ENCODE results near the gene KCNN3. TPM values are rescaled to one million over a fixed set of nuclear protein-coding genes. Genes with fewer than 3 reads are reported as not detected.

The KCNN3 gene
- polyA plus RNA-seq, 1 donor from 2014 or later, result 2.2 TPM

- Histone ChIP-seq H4K20me1 (ENCODE audit: insufficient read depth) (no peaks in the 10 kb centered on the region), H3K9ac (ENCODE audit: low read length) (no peak overlapping the region), H3K9me3 (ENCODE audit: low read length) (no peaks in the 10 kb centered on the region), H3K36me3 (ENCODE audit: insufficient read depth, low read length) (no peaks in the 10 kb centered on the region), H3K79me2 (replicated peaks; ENCODE audit: insufficient read depth, low read length) (no peaks in the 10 kb centered on the region), H2AFZ (ENCODE audit: low read depth, low read length) (no peak overlapping the region), H3K9me2 (ENCODE audit: insufficient read depth, low read length) (no peaks in the 10 kb centered on the region), H3K27me3 (ENCODE audit: insufficient read depth, low read depth, low read length) (peaks cover 7% of the 10 kb centered on the region), H3F3A (ENCODE audit: insufficient read depth, low read length, poor library complexity, severe bottlenecking) (no peaks in the 10 kb centered on the region), H3K4me3 (ENCODE audit: low read length) (peak overlapping the region; percentile 39), H3K27ac (ENCODE audit: low read length) (no peak overlapping the region), H3K4me2 (ENCODE audit: low read length) (no peak overlapping the region)
- TF ChIP-seq TAF1 (IDR thresholded peaks at IDR 0.05; ENCODE audit: low read depth) (no peak), CTCF (IDR thresholded peaks at IDR 0.05; ENCODE audit: poor library complexity, severe bottlenecking) (peak; percentile 39), REST (IDR thresholded peaks at IDR 0.05; ENCODE audit: borderline replicate concordance) (no peak), SMC3 (conservative IDR thresholded peaks at IDR 0.05; ENCODE audit: poor library complexity) (peak; percentile 46), EP300 (conservative IDR thresholded peaks at IDR 0.05; ENCODE audit: poor library complexity, severe bottlenecking) (no peak), POLR2AphosphoS5 (IDR thresholded peaks at IDR 0.05) (no peak), RAD21 (conservative IDR thresholded peaks at IDR 0.05) (no peak), EZH2 (IDR thresholded peaks at IDR 0.05; ENCODE audit: borderline replicate concordance, insufficient read depth, low read length, poor library complexity, severe bottlenecking) (no peak), MXI1 (conservative IDR thresholded peaks at IDR 0.05; ENCODE audit: poor library complexity, severe bottlenecking) (no peak)
Measured at GRCh38 chr1:154760469-154760933, 109.6 kb downstream of the KCNN3 start.

GRCh38 chr1:154759793-154760192 is 110.3 kb downstream of the KCNN3 start:
- no peaks in the 10 kb centered on the region for H3F3A ChIP-seq (ENCODE audit: insufficient read depth, low read length, poor library complexity, severe bottlenecking)
- H3K4me3 ChIP-seq (ENCODE audit: low read length), result no peak overlapping the region
- H2AFZ ChIP-seq (ENCODE audit: low read depth, low read length), result no peak overlapping the region
- no peaks in the 10 kb centered on the region for H4K20me1 ChIP-seq (ENCODE audit: insufficient read depth)
- TF ChIP-seq REST (IDR thresholded peaks at IDR 0.05; ENCODE audit: borderline replicate concordance) (no peak), EP300 (conservative IDR thresholded peaks at IDR 0.05; ENCODE audit: poor library complexity, severe bottlenecking) (no peak), TAF1 (IDR thresholded peaks at IDR 0.05; ENCODE audit: low read depth) (no peak), MXI1 (conservative IDR thresholded peaks at IDR 0.05; ENCODE audit: poor library complexity, severe bottlenecking) (no peak), SMC3 (conservative IDR thresholded peaks at IDR 0.05; ENCODE audit: poor library complexity) (no peak)
- H3K4me2 ChIP-seq (ENCODE audit: low read length), result no peak overlapping the region
- H3K9ac ChIP-seq (ENCODE audit: low read length), result no peak overlapping the region
- no peak overlapping the region for H3K27ac ChIP-seq (ENCODE audit: low read length)
- no peaks in the 10 kb centered on the region for H3K36me3 ChIP-seq (ENCODE audit: insufficient read depth, low read length)
- H3K9me2 ChIP-seq (ENCODE audit: insufficient read depth, low read length), result no peaks in the 10 kb centered on the region
- H3K79me2 ChIP-seq (replicated peaks; ENCODE audit: insufficient read depth, low read length), result no peaks in the 10 kb centered on the region
- peaks cover 7% of the 10 kb centered on the region for H3K27me3 ChIP-seq (ENCODE audit: insufficient read depth, low read depth, low read length)
- no peaks in the 10 kb centered on the region for H3K9me3 ChIP-seq (ENCODE audit: low read length)
